NCI-H460 (cell line): Measurements from ENCODE around the gene PGBD5. TPM values are rescaled to one million over a fixed set of nuclear protein-coding genes. Genes with fewer than 3 reads are reported as not detected.
A peak's percentile ranks its signal among the peaks of the same experiment; 100 is the strongest.

Experiments used
- DNase-seq: peaks from one replicate; pipeline ENCODE4 v3.0.0-alpha.2; 2016; ENCODE audit warnings: low read depth; ENCODE audit errors: extremely low read depth
- total RNA-seq: library from RNA; depleted of rRNA; stranded (reverse); fragments of >200 nt; shearing (Covaris generic); gene quantifications from 2 replicates; pipeline ENCODE4 v1.2.3, GENCODE V29; 2014; rRNA removed

PGBD5 gene
- total RNA-seq, 1 experiment from 2014 or later = not detected

- DNase-seq = no peak
Measured at GRCh38 chr1:230270559-230271281, 155.4 kb downstream of the PGBD5 start.

- no peak for DNase-seq
Measured at GRCh38 chr1:230270185-230270558, 156.0 kb downstream of the PGBD5 start.

- DNase-seq = peak; percentile 62
Measured at GRCh38 chr1:230268371-230269170, 157.6 kb downstream of the PGBD5 start.

DNA sequence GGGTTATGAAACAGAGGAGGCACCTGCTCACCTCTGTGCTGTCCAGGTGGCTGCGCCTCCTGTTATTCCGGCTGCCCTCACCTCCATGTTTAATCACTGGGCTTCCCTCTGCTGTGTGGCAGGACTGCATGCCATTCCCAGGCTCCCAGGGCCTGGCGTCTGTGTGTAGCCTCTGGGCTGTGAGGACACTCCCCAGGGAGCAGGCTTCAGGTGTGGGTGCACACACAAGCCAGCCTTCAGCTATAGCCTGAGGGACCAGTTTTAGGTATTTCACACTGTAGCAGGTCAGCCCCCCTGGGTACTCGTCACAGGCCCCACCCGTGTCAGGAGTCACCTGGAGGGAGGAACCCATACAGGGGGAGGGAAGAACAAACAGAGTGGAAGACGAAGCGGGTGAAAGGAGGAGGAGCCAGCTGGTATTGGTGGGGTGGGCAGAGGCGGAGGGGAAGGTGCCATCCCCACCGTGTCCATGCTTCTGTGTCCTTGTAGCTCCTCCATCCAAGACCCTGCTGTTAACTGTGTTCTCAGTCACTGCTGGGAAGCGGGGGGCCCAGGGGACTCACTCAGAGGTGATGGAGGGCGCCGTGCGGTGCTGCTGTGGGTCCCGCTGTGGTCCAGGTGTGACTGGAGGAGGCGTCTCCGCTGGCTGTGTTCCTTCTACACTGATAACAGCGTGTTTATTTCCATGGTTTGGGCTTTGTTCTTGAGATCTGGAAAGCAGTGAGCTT lies 158.6 kb downstream of the PGBD5 start:
- DNase-seq = no peak

DNA sequence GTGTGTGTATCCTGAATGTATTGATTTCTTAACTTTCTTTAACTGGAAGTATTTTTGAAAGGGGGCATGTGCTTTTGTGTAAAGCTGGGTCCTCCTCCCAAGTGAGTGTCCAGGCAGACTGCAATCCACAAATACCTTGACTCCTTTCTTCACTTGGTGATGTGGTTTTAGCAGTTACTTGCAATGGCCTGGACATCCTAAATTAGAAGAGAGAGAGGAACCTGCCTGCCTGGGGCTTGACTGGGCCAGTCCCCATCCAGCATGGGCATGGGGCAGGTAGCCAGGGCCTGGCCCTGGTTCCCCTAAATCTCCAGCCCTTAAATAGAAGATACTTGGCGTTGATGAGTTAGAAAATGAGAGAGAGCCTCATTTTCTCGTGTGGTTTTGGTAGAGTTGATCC lies 159.7 kb downstream of the PGBD5 start:
- no peak for DNase-seq

- no peak for DNase-seq
Measured at GRCh38 chr1:230265200-230266115, 160.7 kb downstream of the PGBD5 start.

Other genes with a start within 250 kb of the PGBD5 start
- gene COG2, start 216.1 kb upstream of the PGBD5 start, total RNA-seq = 49.8 and 52.6 TPM in 2 replicates